PC-3 (cell line): ENCODE results near the gene KIAA1328.

Experiments used
- EZH2 ChIP-seq: fragments of 300-600 bp; sonication (generic); IDR thresholded peaks from one replicate; pipeline ENCODE4 v1.6.1; 2017; ENCODE audit warnings: antibody characterized with exemption, mild to moderate bottlenecking, low read length; ENCODE audit not compliant: unreplicated experiment
- TF ChIP-seq, protein P1 (sequence below): fragments of 300-600 bp; sonication (generic); conservative IDR thresholded peaks from 2 replicates; pipeline ENCODE4 v1.5.1; 2017; ENCODE audit warnings: antibody characterized with exemption, low read depth, mild to moderate bottlenecking, low read length

- TF ChIP-seq, protein P1, sequence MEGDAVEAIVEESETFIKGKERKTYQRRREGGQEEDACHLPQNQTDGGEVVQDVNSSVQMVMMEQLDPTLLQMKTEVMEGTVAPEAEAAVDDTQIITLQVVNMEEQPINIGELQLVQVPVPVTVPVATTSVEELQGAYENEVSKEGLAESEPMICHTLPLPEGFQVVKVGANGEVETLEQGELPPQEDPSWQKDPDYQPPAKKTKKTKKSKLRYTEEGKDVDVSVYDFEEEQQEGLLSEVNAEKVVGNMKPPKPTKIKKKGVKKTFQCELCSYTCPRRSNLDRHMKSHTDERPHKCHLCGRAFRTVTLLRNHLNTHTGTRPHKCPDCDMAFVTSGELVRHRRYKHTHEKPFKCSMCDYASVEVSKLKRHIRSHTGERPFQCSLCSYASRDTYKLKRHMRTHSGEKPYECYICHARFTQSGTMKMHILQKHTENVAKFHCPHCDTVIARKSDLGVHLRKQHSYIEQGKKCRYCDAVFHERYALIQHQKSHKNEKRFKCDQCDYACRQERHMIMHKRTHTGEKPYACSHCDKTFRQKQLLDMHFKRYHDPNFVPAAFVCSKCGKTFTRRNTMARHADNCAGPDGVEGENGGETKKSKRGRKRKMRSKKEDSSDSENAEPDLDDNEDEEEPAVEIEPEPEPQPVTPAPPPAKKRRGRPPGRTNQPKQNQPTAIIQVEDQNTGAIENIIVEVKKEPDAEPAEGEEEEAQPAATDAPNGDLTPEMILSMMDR = no peak
- TF ChIP-seq EZH2 = no peak
These were observed 350.5 kb downstream of the KIAA1328 start for GRCh38 chr18:37179384-37179783.
